NCI-H82 treated with DMSO at 0.1 percent for 48 hours (cell line): ENCODE measurements around the gene ATM.
"Not testable (repeated sequence)": the region's sequence is repeated elsewhere in the genome, so short reads cannot be mapped to it uniquely, and the experiment has no call there.

Experiments
- DNase-seq: peaks from one replicate; lab custom pipeline; 2025; ENCODE audit not compliant: unreplicated experiment; lab: John Stamatoyannopoulos, UW

Gene ATM

GRCh38 chr11:108370315-108370714 lies 147.4 kb downstream of the ATM start:
- no peak for DNase-seq

- no peak for DNase-seq
These were observed 148.1 kb downstream of the ATM start for GRCh38 chr11:108370990-108371389.

- DNase-seq: not testable (repeated sequence)
These were observed 150.6 kb downstream of the ATM start for GRCh38 chr11:108373505-108373904.

GRCh38 chr11:108388576-108388975 lies 165.7 kb downstream of the ATM start:
- no peak for DNase-seq

- DNase-seq: no peak
These were observed 169.5 kb downstream of the ATM start for GRCh38 chr11:108392353-108392752.

- no peak for DNase-seq
These were observed 170.2 kb downstream of the ATM start for GRCh38 chr11:108393046-108393445.

- DNase-seq: no peak
These were observed 171.9 kb downstream of the ATM start for GRCh38 chr11:108394744-108395284.

- DNase-seq: not testable (repeated sequence)
These were observed 173.8 kb downstream of the ATM start for GRCh38 chr11:108396672-108397071.

GRCh38 chr11:108398439-108398838 lies 175.6 kb downstream of the ATM start:
- no peak for DNase-seq

GRCh38 chr11:108402241-108402640 lies 179.4 kb downstream of the ATM start:
- DNase-seq: no peak

- no peak for DNase-seq
These were observed 180.2 kb downstream of the ATM start for GRCh38 chr11:108403052-108403451.

GRCh38 chr11:108405706-108406105 lies 182.8 kb downstream of the ATM start:
- no peak for DNase-seq

GRCh38 chr11:108414958-108415357 lies 192.1 kb downstream of the ATM start:
- no peak for DNase-seq

- not testable (repeated sequence) for DNase-seq
These were observed 194.7 kb downstream of the ATM start for GRCh38 chr11:108417551-108417950.
